ENCODE measurements around the gene SPHK1. TPM values are rescaled to one million over a fixed set of nuclear protein-coding genes. Genes with fewer than 3 reads are reported as not detected.

The SPHK1 gene
- total RNA-seq, 1 experiment from 2014 or later, result 18.2 TPM

- Histone ChIP-seq H3K27ac (ENCODE audit: low read length) (no peak overlapping the region), H3K36me3 (ENCODE audit: control insufficient read depth, insufficient read depth, low read length) (no peaks in the 10 kb centered on the region), H3K4me1 (ENCODE audit: control insufficient read depth, insufficient read depth, low read length) (no peaks in the 10 kb centered on the region), H3K4me3 (ENCODE audit: low read depth in 2 of 2, low read length in 2 of 2) (no peak overlapping the region), H3K9me3 (ENCODE audit: control insufficient read depth, insufficient read depth, low read depth, low read length) (no peaks in the 10 kb centered on the region), H3K27me3 (ENCODE audit: control insufficient read depth, insufficient read depth, low read length) (no peaks in the 10 kb centered on the region)
- CTCF ChIA-PET, result interaction anchor here (1.5 to 2.5 kb wide), 2 partner anchors 43 to 48 kb away, joined by 4 to 18 read pairs; partner anchors contain the start of gene UBE2O
- ATAC-seq, result no peak
- POLR2A ChIA-PET, result no interaction called here
- in situ Hi-C loops (cut with HindIII; ENCODE audit: low pct_unique_long_range_greater_than_20kb, low sequenced_read_pairs), result no loop called here
- TF ChIP-seq POLR2AphosphoS5 (IDR thresholded peaks at IDR 0.05; ENCODE audit: low read depth, low read length) (no peak), SIN3A (IDR thresholded peaks at IDR 0.05; ENCODE audit: borderline replicate concordance, insufficient read depth, low read depth, low read length) (no peak), TCF7L2 (IDR thresholded peaks at IDR 0.05; ENCODE audit: low read depth, low read length) (no peak)
- TF ChIP-seq, protein P1, sequence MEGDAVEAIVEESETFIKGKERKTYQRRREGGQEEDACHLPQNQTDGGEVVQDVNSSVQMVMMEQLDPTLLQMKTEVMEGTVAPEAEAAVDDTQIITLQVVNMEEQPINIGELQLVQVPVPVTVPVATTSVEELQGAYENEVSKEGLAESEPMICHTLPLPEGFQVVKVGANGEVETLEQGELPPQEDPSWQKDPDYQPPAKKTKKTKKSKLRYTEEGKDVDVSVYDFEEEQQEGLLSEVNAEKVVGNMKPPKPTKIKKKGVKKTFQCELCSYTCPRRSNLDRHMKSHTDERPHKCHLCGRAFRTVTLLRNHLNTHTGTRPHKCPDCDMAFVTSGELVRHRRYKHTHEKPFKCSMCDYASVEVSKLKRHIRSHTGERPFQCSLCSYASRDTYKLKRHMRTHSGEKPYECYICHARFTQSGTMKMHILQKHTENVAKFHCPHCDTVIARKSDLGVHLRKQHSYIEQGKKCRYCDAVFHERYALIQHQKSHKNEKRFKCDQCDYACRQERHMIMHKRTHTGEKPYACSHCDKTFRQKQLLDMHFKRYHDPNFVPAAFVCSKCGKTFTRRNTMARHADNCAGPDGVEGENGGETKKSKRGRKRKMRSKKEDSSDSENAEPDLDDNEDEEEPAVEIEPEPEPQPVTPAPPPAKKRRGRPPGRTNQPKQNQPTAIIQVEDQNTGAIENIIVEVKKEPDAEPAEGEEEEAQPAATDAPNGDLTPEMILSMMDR (IDR thresholded peaks at IDR 0.05), result no peak
- TF ChIP-seq, protein P2, sequence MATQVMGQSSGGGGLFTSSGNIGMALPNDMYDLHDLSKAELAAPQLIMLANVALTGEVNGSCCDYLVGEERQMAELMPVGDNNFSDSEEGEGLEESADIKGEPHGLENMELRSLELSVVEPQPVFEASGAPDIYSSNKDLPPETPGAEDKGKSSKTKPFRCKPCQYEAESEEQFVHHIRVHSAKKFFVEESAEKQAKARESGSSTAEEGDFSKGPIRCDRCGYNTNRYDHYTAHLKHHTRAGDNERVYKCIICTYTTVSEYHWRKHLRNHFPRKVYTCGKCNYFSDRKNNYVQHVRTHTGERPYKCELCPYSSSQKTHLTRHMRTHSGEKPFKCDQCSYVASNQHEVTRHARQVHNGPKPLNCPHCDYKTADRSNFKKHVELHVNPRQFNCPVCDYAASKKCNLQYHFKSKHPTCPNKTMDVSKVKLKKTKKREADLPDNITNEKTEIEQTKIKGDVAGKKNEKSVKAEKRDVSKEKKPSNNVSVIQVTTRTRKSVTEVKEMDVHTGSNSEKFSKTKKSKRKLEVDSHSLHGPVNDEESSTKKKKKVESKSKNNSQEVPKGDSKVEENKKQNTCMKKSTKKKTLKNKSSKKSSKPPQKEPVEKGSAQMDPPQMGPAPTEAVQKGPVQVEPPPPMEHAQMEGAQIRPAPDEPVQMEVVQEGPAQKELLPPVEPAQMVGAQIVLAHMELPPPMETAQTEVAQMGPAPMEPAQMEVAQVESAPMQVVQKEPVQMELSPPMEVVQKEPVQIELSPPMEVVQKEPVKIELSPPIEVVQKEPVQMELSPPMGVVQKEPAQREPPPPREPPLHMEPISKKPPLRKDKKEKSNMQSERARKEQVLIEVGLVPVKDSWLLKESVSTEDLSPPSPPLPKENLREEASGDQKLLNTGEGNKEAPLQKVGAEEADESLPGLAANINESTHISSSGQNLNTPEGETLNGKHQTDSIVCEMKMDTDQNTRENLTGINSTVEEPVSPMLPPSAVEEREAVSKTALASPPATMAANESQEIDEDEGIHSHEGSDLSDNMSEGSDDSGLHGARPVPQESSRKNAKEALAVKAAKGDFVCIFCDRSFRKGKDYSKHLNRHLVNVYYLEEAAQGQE (IDR thresholded peaks at IDR 0.05; ENCODE audit: insufficient read depth in 1 of 2, low read depth in 2 of 2, low read length in 1 of 2), result no peak
- DNase-seq (ENCODE audit: low read depth, low spot score), result no peak
- intact Hi-C loops (cut with micrococcal nuclease; ENCODE audit: unreplicated experiment), result no loop called here
- BruUV-seq (replicated peaks), result no TSS peak
Observed at GRCh38 chr17:76410328-76410965, 26.0 kb downstream of the SPHK1 start.

DNA sequence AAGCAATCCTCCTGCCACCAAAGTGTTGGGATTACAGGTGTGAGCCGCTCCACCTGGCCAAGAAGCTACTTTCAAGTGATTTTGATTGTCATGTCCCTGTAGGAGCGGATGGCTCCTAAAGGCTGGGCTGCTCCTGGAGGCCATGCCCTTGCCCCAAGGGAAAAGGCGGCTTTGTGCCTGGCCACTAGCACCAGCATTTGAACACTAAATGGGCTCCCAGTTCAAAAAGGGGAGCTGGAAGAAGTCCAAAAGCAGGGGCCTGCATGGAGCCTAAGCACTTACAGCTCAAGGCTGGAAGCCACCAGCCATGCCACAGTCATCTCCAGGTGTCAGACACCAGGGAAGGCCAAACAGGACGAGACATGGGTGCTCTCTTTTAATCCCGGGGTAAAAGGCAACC, 26.8 kb downstream of the SPHK1 start:
- in situ Hi-C loops (cut with HindIII; ENCODE audit: low pct_unique_long_range_greater_than_20kb, low sequenced_read_pairs), result no loop called here
- no peaks in the 10 kb centered on the region for H3K9me3 ChIP-seq (ENCODE audit: control insufficient read depth, insufficient read depth, low read depth, low read length)
- H3K4me1 ChIP-seq (ENCODE audit: control insufficient read depth, insufficient read depth, low read length), result no peaks in the 10 kb centered on the region
- POLR2A ChIA-PET, result no interaction called here
- CTCF ChIA-PET, result interaction anchor here (0.6 to 2.5 kb wide), 3 partner anchors 13 to 48 kb away, joined by 4 to 18 read pairs (median 11); partner anchors contain the start of gene UBE2O
- no peak for DNase-seq (ENCODE audit: low read depth, low spot score)
- H3K27ac ChIP-seq (ENCODE audit: low read length), result no peak overlapping the region
- no peak overlapping the region for H3K4me3 ChIP-seq (ENCODE audit: low read depth in 2 of 2, low read length in 2 of 2)
- H3K36me3 ChIP-seq (ENCODE audit: control insufficient read depth, insufficient read depth, low read length), result no peaks in the 10 kb centered on the region
- intact Hi-C loops (cut with micrococcal nuclease; ENCODE audit: unreplicated experiment), result no loop called here
- BruUV-seq (replicated peaks), result no TSS peak
- ATAC-seq, result no peak
- TF ChIP-seq, protein P2 (IDR thresholded peaks at IDR 0.05; ENCODE audit: insufficient read depth in 1 of 2, low read depth in 2 of 2, low read length in 1 of 2), result no peak
- TF ChIP-seq POLR2AphosphoS5 (IDR thresholded peaks at IDR 0.05; ENCODE audit: low read depth, low read length) (no peak), SIN3A (IDR thresholded peaks at IDR 0.05; ENCODE audit: borderline replicate concordance, insufficient read depth, low read depth, low read length) (no peak), TCF7L2 (IDR thresholded peaks at IDR 0.05; ENCODE audit: low read depth, low read length) (no peak)
- TF ChIP-seq, protein P1 (IDR thresholded peaks at IDR 0.05), result no peak
- H3K27me3 ChIP-seq (ENCODE audit: control insufficient read depth, insufficient read depth, low read length), result no peaks in the 10 kb centered on the region

Measured in Panc1 (cell line).